Thymus (tissue), 11 donors: ENCODE results near the gene SSR3. TPM values are rescaled to one million over a fixed set of nuclear protein-coding genes. Genes with fewer than 3 reads are reported as not detected.
"Not testable (repeated sequence)": the region's sequence is repeated elsewhere in the genome, so short reads cannot be mapped to it uniquely, and the experiment has no call there.

Experiments used
- DNase-seq, 9 donors: peaks; one replicate each; pipeline ENCODE4 v3.0.0-alpha.2; 2013; ENCODE audit warnings: low spot score in 9 of 9, low read depth in 6 of 9, missing footprints in 1 of 9
- H3K27ac ChIP-seq, 2 donors: one replicate each; pipeline ENCODE4 v1.5.1; 2013; ENCODE audit warnings: control low read depth in 1 of 2, low read depth in 1 of 2, low read length in 1 of 2, mild to moderate bottlenecking in 1 of 2, moderate library complexity in 1 of 2
- H3K27me3 ChIP-seq, 2 donors: one replicate each; pipeline ENCODE4 v1.5.1; 2013; ENCODE audit warnings: low read length in 1 of 2; ENCODE audit not compliant: control insufficient read depth in 2 of 2, insufficient read depth in 1 of 2
- H3K36me3 ChIP-seq, 2 donors: one replicate each; pipeline ENCODE4 v1.5.1; 2013; ENCODE audit warnings: low read length in 1 of 2, mild to moderate bottlenecking in 1 of 2, moderate library complexity in 1 of 2; ENCODE audit not compliant: control insufficient read depth in 2 of 2, insufficient read depth in 2 of 2
- H3K4me1 ChIP-seq, 2 donors: one replicate each; pipeline ENCODE4 v1.5.1; 2013; ENCODE audit warnings: low read length in 2 of 2; ENCODE audit not compliant: control insufficient read depth in 2 of 2, insufficient read depth in 2 of 2
- H3K4me3 ChIP-seq, 2 donors: one replicate each; pipeline ENCODE4 v1.5.1; 2013; ENCODE audit warnings: low read length in 2 of 2, control low read depth in 1 of 2, mild to moderate bottlenecking in 1 of 2
- H3K9me3 ChIP-seq, 2 donors: one replicate each; pipeline ENCODE4 v1.5.1; 2013; ENCODE audit warnings: low read length in 1 of 2, mild to moderate bottlenecking in 1 of 2; ENCODE audit not compliant: control insufficient read depth in 2 of 2, insufficient read depth in 1 of 2
- WGBS: extraction: QIAGEN DNeasy Blood & Tissue Kit; methylation state at CpG from one replicate; pipeline ENCODE4 v1.1.7; 2013; 5-methylcytosine and 5-hydroxymethylcytosine counted together
- polyA plus RNA-seq: library from polyadenylated mRNA; stranded (reverse); fragments of 200-250 nt; gene quantifications from one replicate; pipeline ENCODE4 v1.2.3, GENCODE V29; 2013
- total RNA-seq: library from RNA; stranded (reverse); fragments of 120-200 nt; gene quantifications from one replicate; pipeline ENCODE4 v1.2.4, GENCODE V29; 2013
- donor health status: healthy.

The SSR3 gene
- total and polyA plus RNA-seq, 2 donors, result 79.1 to 83.6 TPM

GRCh38 chr3:156598413-156598812, 43.5 kb upstream of the SSR3 start:
- Histone ChIP-seq H3K9me3 (no peaks in the 10 kb centered on the region), H3K27me3 (no peaks in the 10 kb centered on the region), H3K27ac (no peak overlapping the region), H3K36me3 (no peaks in the 10 kb centered on the region), H3K4me3 (no peak overlapping the region), H3K4me1 (peaks cover 0 to 2% of the 10 kb centered on the region in 2 donors)
- 97% methylated on average over 6 of the region's 6 CpGs for WGBS
- no peak for DNase-seq

GRCh38 chr3:156594219-156594683, 39.3 kb upstream of the SSR3 start:
- no peak for DNase-seq
- no peak overlapping the region for H3K4me3 ChIP-seq
- 78% methylated on average over 7 of the region's 7 CpGs for WGBS

GRCh38 chr3:156593814-156594213, 38.9 kb upstream of the SSR3 start:
- H3K27ac ChIP-seq, result no peak overlapping the region
- no peaks in the 10 kb centered on the region for H3K36me3 ChIP-seq
- no peak for DNase-seq
- H3K4me3 ChIP-seq, result no peak overlapping the region
- no peaks in the 10 kb centered on the region for H3K4me1 ChIP-seq
- H3K27me3 ChIP-seq, result no peaks in the 10 kb centered on the region
- H3K9me3 ChIP-seq, result no peaks in the 10 kb centered on the region

More at GRCh38 chr3:156594219-156594683, 39.3 kb upstream of the SSR3 start:
- Histone ChIP-seq H3K27ac (no peak overlapping the region), H3K27me3 (no peaks in the 10 kb centered on the region), H3K9me3 (no peaks in the 10 kb centered on the region), H3K4me1 (no peaks in the 10 kb centered on the region), H3K36me3 (no peaks in the 10 kb centered on the region)

GRCh38 chr3:156589806-156590205, 34.9 kb upstream of the SSR3 start:
- H3K4me1 ChIP-seq, H3K27me3 ChIP-seq, H3K4me3 ChIP-seq, H3K36me3 ChIP-seq, H3K9me3 ChIP-seq, DNase-seq, H3K27ac ChIP-seq: not testable (repeated sequence)
- 97% methylated on average over 5 of the region's 5 CpGs for WGBS

- no peaks in the 10 kb centered on the region for H3K4me1 ChIP-seq
- H3K36me3 ChIP-seq, result no peaks in the 10 kb centered on the region
- H3K9me3 ChIP-seq, result no peaks in the 10 kb centered on the region
- no peak for DNase-seq
- no peak overlapping the region for H3K27ac ChIP-seq
- no peaks in the 10 kb centered on the region for H3K27me3 ChIP-seq
- no peak overlapping the region for H3K4me3 ChIP-seq
- 64% methylated on average over 1 of the region's 1 CpG for WGBS
Measured at GRCh38 chr3:156587760-156588069, 32.8 kb upstream of the SSR3 start.

GRCh38 chr3:156586905-156587759, 32.2 kb upstream of the SSR3 start:
- 84% methylated on average over 5 of the region's 5 CpGs for WGBS

GRCh38 chr3:156583469-156583868, 28.6 kb upstream of the SSR3 start:
- Histone ChIP-seq H3K27ac (no peak overlapping the region), H3K36me3 (no peaks in the 10 kb centered on the region), H3K4me1 (no peaks in the 10 kb centered on the region), H3K27me3 (no peaks in the 10 kb centered on the region), H3K4me3 (no peak overlapping the region), H3K9me3 (no peaks in the 10 kb centered on the region)
- no peak for DNase-seq

More at GRCh38 chr3:156586905-156587759, 32.2 kb upstream of the SSR3 start:
- Histone ChIP-seq H3K36me3 (no peaks in the 10 kb centered on the region), H3K4me3 (no peak overlapping the region), H3K4me1 (no peaks in the 10 kb centered on the region), H3K27ac (no peak overlapping the region), H3K9me3 (no peaks in the 10 kb centered on the region), H3K27me3 (no peaks in the 10 kb centered on the region)
- DNase-seq, result no peak

- Histone ChIP-seq H3K36me3 (no peaks in the 10 kb centered on the region), H3K4me3 (no peak overlapping the region), H3K27ac (no peak overlapping the region), H3K4me1 (no peaks in the 10 kb centered on the region), H3K9me3 (no peaks in the 10 kb centered on the region), H3K27me3 (no peaks in the 10 kb centered on the region)
- 97% methylated on average over 4 of the region's 4 CpGs for WGBS
- no peak for DNase-seq
Measured at GRCh38 chr3:156582532-156583183, 27.7 kb upstream of the SSR3 start.

GRCh38 chr3:156581954-156582353, 27.0 kb upstream of the SSR3 start:
- Histone ChIP-seq H3K4me3 (no peak overlapping the region), H3K9me3 (no peaks in the 10 kb centered on the region), H3K27ac (no peak overlapping the region), H3K27me3 (no peaks in the 10 kb centered on the region), H3K4me1 (no peaks in the 10 kb centered on the region), H3K36me3 (no peaks in the 10 kb centered on the region)
- DNase-seq, result no peak
